Fibroblast of pulmonary artery (primary cell): Measurements from ENCODE around the gene DEPDC1B.
"Not testable (repeated sequence)": the region's sequence is repeated elsewhere in the genome, so short reads cannot be mapped to it uniquely, and the experiment has no call there.

ENCODE experiments used
- DNase-seq: peaks from one replicate; pipeline ENCODE4 v3.0.0-alpha.2; 2010; ENCODE audit warnings: low read depth
- H3K4me3 ChIP-seq: replicated peaks from 2 replicates; pipeline ENCODE4 v1.5.1; 2011; ENCODE audit warnings: low read depth, mild to moderate bottlenecking, control low read depth, low read length, moderate library complexity
- CTCF ChIP-seq: IDR thresholded peaks from 2 replicates; pipeline ENCODE4 v1.5.1; 2011; ENCODE audit warnings: mild to moderate bottlenecking, control low read depth, low read length, inconsistent platforms; ENCODE audit errors: missing control alignments

DEPDC1B gene

GRCh38 chr5:60598424-60598823 is 101.5 kb downstream of the DEPDC1B start:
- no peak for DNase-seq
- no peak for TF ChIP-seq CTCF
- H3K4me3 ChIP-seq: no peak overlapping the region

DNA sequence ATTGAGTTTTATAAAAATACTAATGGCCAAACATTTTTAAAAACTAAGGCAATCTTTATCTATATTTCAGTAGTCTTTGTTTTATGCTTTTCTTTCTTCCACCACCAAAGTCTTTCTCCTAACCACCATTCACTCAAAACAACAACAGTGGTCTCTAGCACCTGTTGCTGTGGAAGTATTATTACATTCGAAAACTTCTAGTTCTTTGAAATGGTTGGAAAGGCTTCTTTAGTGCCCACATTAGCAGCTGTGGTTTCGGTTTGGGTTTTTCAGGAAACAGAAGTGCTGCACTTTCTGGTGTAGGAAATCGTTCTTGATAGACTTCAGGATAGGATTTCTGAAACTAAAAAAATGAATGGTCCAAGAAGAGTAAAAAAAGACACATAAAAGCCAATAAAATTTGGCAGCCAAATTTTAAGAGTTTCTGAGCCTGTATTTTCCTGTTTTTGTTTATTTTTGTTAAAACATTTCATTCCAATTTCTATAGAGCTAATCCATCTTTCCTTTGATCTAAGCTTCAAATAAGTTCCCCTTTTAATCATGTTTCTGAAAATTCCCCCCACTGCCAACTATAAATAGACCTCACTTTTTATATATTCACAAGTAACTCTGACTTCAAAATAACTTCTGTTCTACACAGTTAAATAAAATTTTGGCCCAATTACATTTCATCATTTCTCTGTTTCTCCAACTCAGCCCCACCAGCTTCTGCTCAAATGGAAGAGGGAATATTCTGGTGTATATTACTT is 102.2 kb downstream of the DEPDC1B start:
- no peak for TF ChIP-seq CTCF
- no peak overlapping the region for H3K4me3 ChIP-seq
- DNase-seq: no peak

DNA sequence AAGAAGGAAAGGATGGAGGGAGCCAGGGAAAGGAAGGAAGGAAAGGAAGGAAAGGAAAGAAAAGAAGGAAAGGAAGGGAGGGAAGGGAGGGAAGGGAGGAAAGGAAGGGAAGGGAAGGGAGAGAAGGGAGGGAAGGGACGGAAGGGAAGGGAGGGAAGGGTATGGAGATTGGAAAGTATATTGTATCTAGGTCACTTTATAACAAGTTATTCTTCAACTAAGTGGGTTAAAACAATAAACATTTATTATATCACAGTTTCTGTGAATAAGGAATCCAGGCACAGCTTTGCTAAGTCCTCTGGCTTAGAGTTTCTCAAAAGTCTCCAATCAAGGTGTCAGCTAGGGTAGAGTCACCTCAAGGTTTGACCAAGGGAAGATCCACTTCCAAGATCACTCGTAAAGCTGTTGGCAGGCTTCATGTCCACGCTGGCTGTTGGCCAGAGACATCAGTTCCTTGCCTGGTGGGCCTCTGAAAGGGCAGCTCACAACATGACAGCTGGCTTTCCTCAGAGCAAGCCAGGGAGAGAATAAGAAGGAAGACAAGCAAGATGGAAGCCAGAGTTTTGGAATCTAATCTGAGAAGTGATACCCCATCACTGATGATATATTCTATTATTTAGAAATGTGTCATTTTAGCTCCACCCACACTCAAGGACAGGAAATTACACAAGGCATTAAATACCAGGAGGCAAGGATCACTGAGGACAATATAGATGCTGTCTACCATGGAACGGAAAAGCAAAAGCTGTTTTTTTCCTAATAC is 105.1 kb downstream of the DEPDC1B start:
- no peak for TF ChIP-seq CTCF
- H3K4me3 ChIP-seq: no peak overlapping the region
- peak; percentile 52 for DNase-seq

- no peak for TF ChIP-seq CTCF
- no peak overlapping the region for H3K4me3 ChIP-seq
- DNase-seq: no peak
These were observed 109.8 kb downstream of the DEPDC1B start for GRCh38 chr5:60590172-60590571.

DNA sequence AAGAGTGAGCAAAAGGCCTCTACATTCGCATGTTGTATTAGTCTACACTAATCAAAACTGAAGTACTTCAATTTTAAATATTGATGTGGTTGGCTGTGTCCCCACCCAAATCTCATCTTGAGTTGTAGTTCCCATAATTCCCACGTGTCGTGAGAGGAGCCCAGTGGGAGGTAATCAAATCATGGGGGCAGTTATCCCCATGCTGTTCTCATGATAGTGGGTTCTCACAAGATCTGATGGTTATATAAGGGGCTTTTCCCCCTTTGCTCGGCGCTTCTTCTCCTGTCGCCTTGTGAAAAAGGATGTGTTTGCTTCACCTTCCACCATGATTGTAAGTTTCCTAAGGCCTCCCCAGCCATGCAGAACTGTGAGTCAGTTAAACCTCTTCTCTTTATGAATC is 112.7 kb downstream of the DEPDC1B start:
- not testable (repeated sequence) for DNase-seq, H3K4me3 ChIP-seq

DNA sequence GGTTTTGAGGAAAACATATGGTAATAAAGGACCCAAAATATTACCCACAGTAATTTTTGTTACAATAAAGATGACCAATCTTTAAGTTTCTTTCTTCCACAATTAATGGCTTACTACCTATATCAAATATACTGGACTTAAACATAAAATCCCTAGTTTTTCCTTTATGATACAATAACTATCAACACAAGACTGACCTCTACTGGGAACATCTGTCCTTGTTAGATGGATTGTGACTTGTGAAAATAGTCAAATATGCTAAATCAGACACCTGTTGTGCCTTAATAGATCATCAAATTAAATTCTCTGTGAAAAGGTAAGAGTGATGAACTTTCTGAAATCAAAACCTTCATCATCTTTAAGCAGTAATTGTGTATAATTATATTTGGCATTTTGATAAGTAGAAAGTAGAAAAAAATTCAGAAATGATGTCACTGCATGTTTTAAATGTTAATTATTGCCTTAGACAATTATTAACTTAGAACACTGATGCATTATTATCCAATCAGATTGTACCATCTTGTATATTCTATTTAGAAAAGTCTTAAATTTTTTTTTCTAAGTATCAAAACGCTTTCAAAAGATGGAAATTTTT is 113.6 kb downstream of the DEPDC1B start:
- peak; percentile 49 for TF ChIP-seq CTCF
- no peak overlapping the region for H3K4me3 ChIP-seq
- peak; percentile 62 for DNase-seq

DNA sequence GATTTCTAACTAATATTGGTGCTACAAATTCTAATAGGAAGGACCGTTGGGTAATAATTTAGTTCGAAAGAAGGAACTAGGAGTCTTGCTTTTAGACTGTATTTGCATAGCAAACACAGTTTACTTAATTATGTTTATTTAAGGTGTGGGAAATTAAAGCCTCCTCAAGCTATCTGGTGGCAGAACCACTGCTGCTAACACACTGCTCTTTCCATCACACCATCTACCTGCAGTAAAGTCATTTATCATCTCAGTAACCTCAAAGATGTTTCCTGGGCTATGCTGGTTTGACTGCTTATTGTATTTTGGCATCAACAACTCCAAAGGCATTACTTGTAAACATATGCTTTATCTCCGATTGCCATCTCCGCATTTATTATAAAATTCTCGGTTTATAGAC is 114.3 kb downstream of the DEPDC1B start:
- no peak for DNase-seq
- no peak overlapping the region for H3K4me3 ChIP-seq
- no peak for TF ChIP-seq CTCF
